ENCODE measurements around the gene COL17A1. TPM values are rescaled to one million over a fixed set of nuclear protein-coding genes. Genes with fewer than 3 reads are reported as not detected.

COL17A1 gene
- total and polyA plus RNA-seq, 2 of the 13 experiments (the other 11 are each of a cell fraction or from before 2014, with no cell fraction given), result 0.03 TPM; not detected in 1

GRCh38 chr10:104121485-104122224 lies 36.0 kb upstream of the COL17A1 start, which contains the start of gene SFR1 (continued):
- no peak for TF ChIP-seq ZZZ3 (CRISPR knock-in tag; IDR thresholded peaks at IDR 0.05; ENCODE audit: borderline replicate concordance)
- peak; percentile 37; the same call in 1 of the 2 replicates for TF ChIP-seq RFX5 (IDR thresholded peaks at IDR 0.05; ENCODE audit: low read depth, low read length)
- TF ChIP-seq ZNF784 (CRISPR knock-in tag; IDR thresholded peaks at IDR 0.05; ENCODE audit: borderline replicate concordance), result no peak
- no peak for TF ChIP-seq ELK4 (CRISPR knock-in tag; IDR thresholded peaks at IDR 0.05; ENCODE audit: borderline replicate concordance)
- TF ChIP-seq ZBTB14 (CRISPR knock-in tag; IDR thresholded peaks at IDR 0.05), result peak; percentile 97
- no peak for TF ChIP-seq NR1H2 (CRISPR knock-in tag; IDR thresholded peaks at IDR 0.05; ENCODE audit: borderline replicate concordance, low read depth)
- peak; percentile 46; the same call in 1 of the 2 replicates for TF ChIP-seq KAT7 (CRISPR knock-in tag; IDR thresholded peaks at IDR 0.05; ENCODE audit: borderline replicate concordance)
- TF ChIP-seq RORA (CRISPR knock-in tag; IDR thresholded peaks at IDR 0.05), result no peak
- no peak for TF ChIP-seq ZNF841 (CRISPR knock-in tag; IDR thresholded peaks at IDR 0.05; ENCODE audit: borderline replicate concordance)
- no peak for TF ChIP-seq SMC3 (IDR thresholded peaks at IDR 0.05; ENCODE audit: low read length)
- peak; percentile 43; the same call in 1 of the 2 replicates for TF ChIP-seq ZBTB38 (CRISPR knock-in tag; IDR thresholded peaks at IDR 0.05)
- TF ChIP-seq NCOA2 (CRISPR knock-in tag; IDR thresholded peaks at IDR 0.05), result no peak
- TF ChIP-seq ZNF142 (CRISPR knock-in tag; IDR thresholded peaks at IDR 0.05), result 0 out of 2 replicates have a peak, but pooled peaks have one; percentile 13
- peak; percentile 73 for TF ChIP-seq HOMEZ (CRISPR knock-in tag; IDR thresholded peaks at IDR 0.05; ENCODE audit: low read depth)
- no peak; the same call in 1 of the 2 replicates for TF ChIP-seq THYN1 (CRISPR knock-in tag; IDR thresholded peaks at IDR 0.05; ENCODE audit: borderline replicate concordance, low read depth)
- TF ChIP-seq YY1 (IDR thresholded peaks at IDR 0.05; ENCODE audit: insufficient read depth, insufficient replicate concordance, low read depth, low read length), result peak; percentile 82
